GM19035 (cell line): Measurements from ENCODE around the gene KSR1.
"Not testable (repeated sequence)": the region's sequence is repeated elsewhere in the genome, so short reads cannot be mapped to it uniquely, and the experiment has no call there.

ENCODE experiments used
- ATAC-seq: cut with Tn5 transposase; IDR thresholded peaks from one replicate; pipeline ENCODE4 v1.9.1; 2021; ENCODE audit not compliant: unreplicated experiment

KSR1 gene

GRCh38 chr17:27671591-27671910 lies 215.3 kb downstream of the KSR1 start:
- no peak for ATAC-seq

- ATAC-seq = not testable (repeated sequence)
These were observed 215.8 kb downstream of the KSR1 start for GRCh38 chr17:27671977-27672480.

GRCh38 chr17:27674335-27674734 lies 218.1 kb downstream of the KSR1 start:
- ATAC-seq = no peak
